Bladder microvascular endothelial cell (primary cell): ENCODE data around the gene PCDH7. TPM values are rescaled to one million over a fixed set of nuclear protein-coding genes. Genes with fewer than 3 reads are reported as not detected.

Experiments used
- total RNA-seq: library from RNA; depleted of rRNA; stranded (reverse); fragments of >200 nt; gene quantifications from 2 replicates; pipeline ENCODE4 v1.2.3, GENCODE V29; 2014

Gene PCDH7, protein sequence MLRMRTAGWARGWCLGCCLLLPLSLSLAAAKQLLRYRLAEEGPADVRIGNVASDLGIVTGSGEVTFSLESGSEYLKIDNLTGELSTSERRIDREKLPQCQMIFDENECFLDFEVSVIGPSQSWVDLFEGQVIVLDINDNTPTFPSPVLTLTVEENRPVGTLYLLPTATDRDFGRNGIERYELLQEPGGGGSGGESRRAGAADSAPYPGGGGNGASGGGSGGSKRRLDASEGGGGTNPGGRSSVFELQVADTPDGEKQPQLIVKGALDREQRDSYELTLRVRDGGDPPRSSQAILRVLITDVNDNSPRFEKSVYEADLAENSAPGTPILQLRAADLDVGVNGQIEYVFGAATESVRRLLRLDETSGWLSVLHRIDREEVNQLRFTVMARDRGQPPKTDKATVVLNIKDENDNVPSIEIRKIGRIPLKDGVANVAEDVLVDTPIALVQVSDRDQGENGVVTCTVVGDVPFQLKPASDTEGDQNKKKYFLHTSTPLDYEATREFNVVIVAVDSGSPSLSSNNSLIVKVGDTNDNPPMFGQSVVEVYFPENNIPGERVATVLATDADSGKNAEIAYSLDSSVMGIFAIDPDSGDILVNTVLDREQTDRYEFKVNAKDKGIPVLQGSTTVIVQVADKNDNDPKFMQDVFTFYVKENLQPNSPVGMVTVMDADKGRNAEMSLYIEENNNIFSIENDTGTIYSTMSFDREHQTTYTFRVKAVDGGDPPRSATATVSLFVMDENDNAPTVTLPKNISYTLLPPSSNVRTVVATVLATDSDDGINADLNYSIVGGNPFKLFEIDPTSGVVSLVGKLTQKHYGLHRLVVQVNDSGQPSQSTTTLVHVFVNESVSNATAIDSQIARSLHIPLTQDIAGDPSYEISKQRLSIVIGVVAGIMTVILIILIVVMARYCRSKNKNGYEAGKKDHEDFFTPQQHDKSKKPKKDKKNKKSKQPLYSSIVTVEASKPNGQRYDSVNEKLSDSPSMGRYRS (N-terminal part only)
- under 0.01 and 0.69 TPM in 2 replicates for total RNA-seq

DNA sequence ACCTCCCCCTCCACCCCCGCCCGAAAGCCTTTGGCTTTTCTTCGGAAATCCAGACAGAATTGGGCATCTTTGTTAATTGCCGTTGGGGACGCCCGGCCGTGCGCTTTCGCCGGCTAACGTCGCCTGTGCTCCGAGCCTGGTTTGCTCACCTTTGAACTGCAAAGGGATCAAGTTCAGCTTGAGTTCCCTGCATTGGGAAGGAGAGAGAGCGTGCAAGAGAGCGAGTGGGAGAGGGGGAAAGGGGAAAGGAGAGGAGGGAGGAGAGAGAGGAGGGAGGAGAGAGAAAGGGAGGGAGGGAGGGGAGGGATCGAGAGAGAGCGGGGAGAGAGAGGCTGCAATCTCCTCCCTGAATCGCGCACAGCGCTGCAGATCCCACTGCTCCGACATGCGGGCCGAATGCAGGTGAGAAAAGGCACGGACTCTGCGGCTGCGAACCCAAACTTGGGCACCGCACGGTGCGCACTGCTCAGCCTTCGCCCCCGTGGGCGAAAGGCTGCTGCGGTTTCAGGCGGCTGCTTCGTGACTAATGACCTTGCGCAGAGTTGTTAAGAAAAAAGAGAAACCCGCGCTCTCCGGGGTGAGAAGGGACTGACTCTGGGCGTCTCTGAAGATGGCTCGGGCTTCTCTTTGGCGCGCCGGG is at the start of gene PCDH7:
PCDH7 (plus strand) TSS at position 349 of the 640 bp plus-strand sequence. CDS start 1,054 bp downstream, outside the sequence.

